HL-60 (cell line): ENCODE data around the gene GZMM.

ENCODE experiments used
- DNase-seq, 2 experiments: peaks; one replicate each; pipeline ENCODE4 v3.0.0-alpha.2; 2010 to 2020; ENCODE audit warnings: low read depth in 1 of 2, low spot score in 1 of 2
- H3K27ac ChIP-seq: fragments of 250-450 bp; sonication (Bioruptor Pico); replicated peaks from 2 replicates; pipeline ENCODE4 v1.5.1; 2020; ENCODE audit warnings: mild to moderate bottlenecking, moderate library complexity
- H3K27me3 ChIP-seq: fragments of 250-450 bp; sonication (Bioruptor Pico); 2 replicates; pipeline ENCODE4 v1.5.1; 2021; ENCODE audit warnings: mild to moderate bottlenecking, moderate library complexity; ENCODE audit not compliant: insufficient read depth, poor library complexity, severe bottlenecking
- H3K4me3 ChIP-seq: replicated peaks from 2 replicates; pipeline ENCODE4 v1.5.1; 2011; ENCODE audit warnings: mild to moderate bottlenecking, control low read depth, low read length; ENCODE audit not compliant: insufficient read depth
- CTCF ChIP-seq: IDR thresholded peaks from one replicate; pipeline ENCODE4 v1.5.1; 2011; ENCODE audit warnings: low read length, control low read depth, inconsistent platforms; ENCODE audit not compliant: insufficient read depth
- GABPA ChIP-seq: IDR thresholded peaks from 2 replicates; pipeline ENCODE4 v1.6.1; 2012; ENCODE audit warnings: low read depth
- POLR2AphosphoS5 ChIP-seq: IDR thresholded peaks from 2 replicates; pipeline ENCODE4 v1.6.1; 2012; ENCODE audit warnings: low read depth
- REST ChIP-seq: IDR thresholded peaks from 2 replicates; pipeline ENCODE4 v1.6.1; 2012; ENCODE audit warnings: low read depth; ENCODE audit not compliant: insufficient replicate concordance
- SPI1 ChIP-seq: IDR thresholded peaks from 2 replicates; pipeline ENCODE4 v1.6.1; 2012; ENCODE audit warnings: low read depth, mild to moderate bottlenecking, borderline replicate concordance

Gene GZMM

GRCh38 chr19:566403-566802, 22.6 kb downstream of the GZMM start:
- DNase-seq, result peak; percentile 94 to 99
- Histone ChIP-seq H3K4me3 (peak overlapping the region; percentile 5), H3K27ac (peak overlapping the region; percentile 76), H3K27me3 (no peaks in the 10 kb centered on the region)
- TF ChIP-seq CTCF (no peak), POLR2AphosphoS5 (peak; percentile 86), SPI1 (no peak), GABPA (0 out of 2 replicates have a peak, but pooled peaks have one; percentile 17), REST (peak; percentile 63)

GRCh38 chr19:566844-567243, 23.0 kb downstream of the GZMM start:
- Histone ChIP-seq H3K27me3 (no peaks in the 10 kb centered on the region), H3K4me3 (peak overlapping the region; percentile 5), H3K27ac (peak overlapping the region; percentile 76)
- no peak for DNase-seq
- TF ChIP-seq CTCF, result no peak
- TF ChIP-seq GABPA, result no peak
- TF ChIP-seq SPI1, result no peak

- Histone ChIP-seq H3K27ac (peak overlapping the region; percentile 76), H3K27me3 (no peaks in the 10 kb centered on the region), H3K4me3 (peak overlapping the region; percentile 5)
- no peak for TF ChIP-seq REST
- TF ChIP-seq POLR2AphosphoS5, result 0 out of 2 replicates have a peak, but pooled peaks have one; percentile 0
- no peak for DNase-seq
These were observed 23.5 kb downstream of the GZMM start for GRCh38 chr19:567296-567900.

- Histone ChIP-seq H3K27ac (peak overlapping the region; percentile 70), H3K4me3 (no peak overlapping the region), H3K27me3 (no peaks in the 10 kb centered on the region)
- TF ChIP-seq GABPA (no peak), REST (no peak), SPI1 (no peak), POLR2AphosphoS5 (no peak), CTCF (no peak)
- no peak for DNase-seq
These were observed 26.4 kb downstream of the GZMM start for GRCh38 chr19:570251-570686.
